Thyroid gland (tissue), 4 donors: Measurements from ENCODE around the gene RARG. TPM values are rescaled to one million over a fixed set of nuclear protein-coding genes. Genes with fewer than 3 reads are reported as not detected.
"Not testable (repeated sequence)": the region's sequence is repeated elsewhere in the genome, so short reads cannot be mapped to it uniquely, and the experiment has no call there.

ENCODE experiments used
- DNase-seq, 2 donors: peaks; one replicate each; pipeline ENCODE4 v3.0.0-alpha.2; 2019
- H3K27ac ChIP-seq, 3 donors: fragments of 200-600 bp; sonication (generic); 1 replicate in 2 of 3; 2 replicates in 1 of 3; pipeline ENCODE4 v1.5.1; 2016 to 2019; ENCODE audit warnings: mild to moderate bottlenecking in 1 of 3, moderate library complexity in 1 of 3
- H3K27me3 ChIP-seq: fragments of 200-600 bp; sonication (generic); one replicate; pipeline ENCODE4 v1.5.1; 2019
- H3K36me3 ChIP-seq, 2 donors: fragments of 200-600 bp; sonication (generic); one replicate each; pipeline ENCODE4 v1.5.1; 2016 to 2019
- H3K4me1 ChIP-seq, 2 donors: fragments of 200-600 bp; sonication (generic); one replicate each; pipeline ENCODE4 v1.5.1; 2017 to 2019
- H3K4me3 ChIP-seq, 3 donors: fragments of 200-600 bp; sonication (generic); replicated peaks in 1 of 3; 1 replicate in 2 of 3; 2 replicates in 1 of 3; pipeline ENCODE4 v1.5.1; 2016; ENCODE audit warnings: mild to moderate bottlenecking in 1 of 3
- H3K9me3 ChIP-seq: fragments of 200-600 bp; sonication (generic); one replicate; pipeline ENCODE4 v1.5.1; 2017
- POLR2A ChIP-seq, 2 donors: fragments of 450-650 bp; IDR thresholded peaks; one replicate each; pipeline ENCODE4 v1.6.1; 2017; ENCODE audit warnings: antibody characterized with exemption in 2 of 2, mild to moderate bottlenecking in 2 of 2, moderate library complexity in 1 of 2
- WGBS, 2 donors: methylation state at CpG; one replicate each; pipeline ENCODE4 v1.1.5; 2017; 5-methylcytosine and 5-hydroxymethylcytosine counted together
- intact Hi-C: fragments of 100-400 bp; cut with DNase I; formaldehyde crosslinking; loops from one replicate; pipeline ENCODE4 v1.15.1; 2023
- total RNA-seq, 4 donors: library from RNA; depleted of rRNA; stranded (reverse); fragments of >200 nt; gene quantifications; one replicate each; pipeline ENCODE4 v1.2.3, GENCODE V29; 2016
- TF ChIP-seq, protein P1 (sequence below), 6 experiments: fragments of 200-600 bp in 3 of 6; fragments of 450-650 bp in 3 of 6; sonication (generic) in 3 of 6; IDR thresholded peaks; one replicate each; pipeline ENCODE4 v1.5.1; 2016 to 2019; ENCODE audit warnings: antibody characterized with exemption in 6 of 6, mild to moderate bottlenecking in 2 of 6, inconsistent platforms in 1 of 6, moderate library complexity in 1 of 6

Gene RARG
- total RNA-seq, 4 donors from 2014 or later = 13.6 to 27.7 (median 23.8) TPM

DNA sequence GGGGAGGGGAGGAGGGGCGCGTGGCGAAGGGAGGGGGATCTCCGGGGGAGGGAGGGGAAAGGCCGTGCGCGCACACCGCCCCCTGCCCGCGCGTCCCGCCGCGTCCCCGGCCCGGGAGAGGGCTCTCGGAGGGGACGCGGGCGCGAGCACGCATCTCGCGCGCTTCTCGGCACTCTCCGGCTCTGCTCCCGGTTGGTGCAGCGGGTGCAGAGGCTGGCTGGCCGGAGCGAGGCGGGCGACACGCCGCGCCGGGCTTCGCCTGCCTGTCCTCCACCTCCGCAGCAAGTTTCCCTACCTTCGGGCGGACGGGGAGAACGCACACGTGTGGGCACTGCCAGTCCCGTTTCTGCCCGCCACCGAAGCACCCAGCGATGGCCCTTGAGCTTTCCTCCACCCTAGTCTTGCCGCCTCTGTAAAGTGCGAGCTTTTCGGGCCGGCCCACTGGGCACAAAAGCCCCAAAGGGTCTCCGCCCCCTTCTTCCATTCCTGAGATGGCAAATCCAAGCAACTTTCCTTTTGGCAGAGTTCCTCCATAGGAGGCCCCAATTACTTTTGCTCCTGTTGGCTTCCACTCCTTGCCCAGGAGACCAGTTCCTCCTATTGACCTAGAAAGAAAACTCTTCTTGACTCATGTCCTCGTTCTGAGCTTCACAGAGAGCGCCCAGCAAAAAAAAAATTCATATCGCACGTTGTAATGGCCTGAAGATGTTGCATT is 50.9 kb downstream of the RARG start:
- Histone ChIP-seq H3K36me3 (peaks cover 35 to 41% of the 10 kb centered on the region in 2 donors), H3K4me3 (peak overlapping the region; percentile 13 to 77 (median 52)), H3K9me3 (no peaks in the 10 kb centered on the region), H3K4me1 (peaks cover 22 to 28% of the 10 kb centered on the region in 2 donors), H3K27ac (peak overlapping the region; percentile 87 to 95 (median 93)), H3K27me3 (no peaks in the 10 kb centered on the region)
- peak; percentile 79 to 82 for DNase-seq
- intact Hi-C loops = no loop called here
- WGBS, 2 donors = 1 to 2% methylated on average over 18 to 22 of the region's 57 CpGs
- TF ChIP-seq, protein P1, sequence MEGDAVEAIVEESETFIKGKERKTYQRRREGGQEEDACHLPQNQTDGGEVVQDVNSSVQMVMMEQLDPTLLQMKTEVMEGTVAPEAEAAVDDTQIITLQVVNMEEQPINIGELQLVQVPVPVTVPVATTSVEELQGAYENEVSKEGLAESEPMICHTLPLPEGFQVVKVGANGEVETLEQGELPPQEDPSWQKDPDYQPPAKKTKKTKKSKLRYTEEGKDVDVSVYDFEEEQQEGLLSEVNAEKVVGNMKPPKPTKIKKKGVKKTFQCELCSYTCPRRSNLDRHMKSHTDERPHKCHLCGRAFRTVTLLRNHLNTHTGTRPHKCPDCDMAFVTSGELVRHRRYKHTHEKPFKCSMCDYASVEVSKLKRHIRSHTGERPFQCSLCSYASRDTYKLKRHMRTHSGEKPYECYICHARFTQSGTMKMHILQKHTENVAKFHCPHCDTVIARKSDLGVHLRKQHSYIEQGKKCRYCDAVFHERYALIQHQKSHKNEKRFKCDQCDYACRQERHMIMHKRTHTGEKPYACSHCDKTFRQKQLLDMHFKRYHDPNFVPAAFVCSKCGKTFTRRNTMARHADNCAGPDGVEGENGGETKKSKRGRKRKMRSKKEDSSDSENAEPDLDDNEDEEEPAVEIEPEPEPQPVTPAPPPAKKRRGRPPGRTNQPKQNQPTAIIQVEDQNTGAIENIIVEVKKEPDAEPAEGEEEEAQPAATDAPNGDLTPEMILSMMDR (IDR thresholded peaks at IDR 0.05) = no peak
- TF ChIP-seq POLR2A (IDR thresholded peaks at IDR 0.05) = no peak

GRCh38 chr12:53180220-53180930 is 51.6 kb downstream of the RARG start, which contains the start of the genes CSAD and ZNF740:
Gene CSAD (minus strand): TSS chr12:53180925. CDS start chr12:53173470, 7,455 bp downstream.
Gene ZNF740 (plus strand): TSS chr12:53180722. CDS start chr12:53181984, 1,262 bp downstream.
- WGBS, 2 donors = 0 to 1% methylated on average over 17 to 40 of the region's 70 CpGs
- TF ChIP-seq, protein P1 (IDR thresholded peaks at IDR 0.05) = no peak
- TF ChIP-seq POLR2A (IDR thresholded peaks at IDR 0.05) = peak in 1 of 2 donors; percentile 87
- Histone ChIP-seq H3K4me1 (peaks cover 22 to 28% of the 10 kb centered on the region in 2 donors), H3K27me3 (no peaks in the 10 kb centered on the region), H3K36me3 (peaks cover 28 to 33% of the 10 kb centered on the region in 2 donors), H3K27ac (peak within 1 kb of the TSS; percentile 87 to 95 (median 93)), H3K4me3 (peak within 1 kb of the TSS; percentile 13 to 77 (median 52)), H3K9me3 (no peaks in the 10 kb centered on the region)
- DNase-seq = peak; percentile 99
- intact Hi-C loops = no loop called here

DNA sequence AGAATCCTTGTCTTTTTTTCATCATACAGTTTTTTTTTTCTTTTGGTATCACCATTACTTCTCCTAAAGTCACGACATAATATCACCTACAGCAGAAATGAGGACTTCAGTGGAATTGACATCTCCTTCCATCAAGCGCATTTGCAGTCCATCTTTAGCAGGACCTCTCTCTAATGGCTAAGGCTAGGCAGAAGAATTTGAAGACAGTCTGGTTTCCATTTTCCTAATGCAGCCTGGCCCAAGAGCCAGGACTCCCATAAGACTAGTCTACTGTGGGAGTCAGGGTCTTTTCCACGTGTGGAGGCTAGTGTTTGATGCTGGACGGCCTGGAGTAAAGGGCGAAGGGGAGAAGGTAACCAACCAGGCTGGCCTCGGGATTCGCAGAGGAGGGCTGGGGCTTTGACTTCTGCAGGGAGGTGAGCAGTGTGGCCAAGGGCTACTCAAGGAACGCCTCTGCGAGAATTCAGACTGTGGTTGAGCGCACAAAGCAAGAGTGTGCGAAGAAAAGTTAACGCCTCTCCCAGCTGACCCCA is 52.3 kb downstream of the RARG start:
- DNase-seq = peak in 1 of 2 donors; percentile 44
- H3K4me1 ChIP-seq = peaks cover 22 to 28% of the 10 kb centered on the region in 2 donors
- 17 to 18% methylated on average over 12 of the region's 12 CpGs for WGBS, 2 donors

DNA sequence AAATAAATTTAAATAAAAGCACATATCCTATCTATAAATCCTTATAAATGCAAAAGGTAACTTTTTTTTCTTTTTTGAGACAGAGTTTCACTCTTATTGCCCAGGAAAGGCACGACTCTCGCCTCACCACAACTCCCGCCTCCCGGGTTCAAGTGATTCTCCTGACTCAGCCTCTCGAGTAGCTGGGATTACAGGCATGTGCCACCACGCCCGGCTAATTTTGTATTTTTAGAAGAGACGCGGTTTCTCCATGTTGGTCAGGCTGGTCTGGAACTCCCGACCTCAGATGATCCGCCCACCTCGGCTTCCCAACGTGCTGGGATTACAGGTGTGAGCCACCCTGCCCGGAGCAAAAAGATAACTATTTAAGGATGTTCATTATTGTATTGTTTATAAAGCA is 53.2 kb downstream of the RARG start:
- H3K27me3 ChIP-seq, H3K9me3 ChIP-seq, H3K4me3 ChIP-seq, DNase-seq, H3K27ac ChIP-seq, intact Hi-C loops: not testable (repeated sequence)
- 94 to 95% methylated on average over 14 of the region's 14 CpGs for WGBS, 2 donors
- H3K36me3 ChIP-seq = peaks cover 17 to 20% of the 10 kb centered on the region in 2 donors
- peaks cover 22 to 28% of the 10 kb centered on the region in 2 donors for H3K4me1 ChIP-seq

More for the DNA sequence above, 52.3 kb downstream of the RARG start:
- Histone ChIP-seq H3K9me3 (no peaks in the 10 kb centered on the region), H3K4me3 (peak overlapping the region in 2 of 3 donors; percentile 40 to 77), H3K27ac (peak overlapping the region; percentile 87 to 95 (median 93)), H3K36me3 (peaks cover 22 to 27% of the 10 kb centered on the region in 2 donors), H3K27me3 (no peaks in the 10 kb centered on the region)
- TF ChIP-seq, protein P1 (IDR thresholded peaks at IDR 0.05) = no peak
- TF ChIP-seq POLR2A (IDR thresholded peaks at IDR 0.05) = no peak
- intact Hi-C loops = no loop called here

DNA sequence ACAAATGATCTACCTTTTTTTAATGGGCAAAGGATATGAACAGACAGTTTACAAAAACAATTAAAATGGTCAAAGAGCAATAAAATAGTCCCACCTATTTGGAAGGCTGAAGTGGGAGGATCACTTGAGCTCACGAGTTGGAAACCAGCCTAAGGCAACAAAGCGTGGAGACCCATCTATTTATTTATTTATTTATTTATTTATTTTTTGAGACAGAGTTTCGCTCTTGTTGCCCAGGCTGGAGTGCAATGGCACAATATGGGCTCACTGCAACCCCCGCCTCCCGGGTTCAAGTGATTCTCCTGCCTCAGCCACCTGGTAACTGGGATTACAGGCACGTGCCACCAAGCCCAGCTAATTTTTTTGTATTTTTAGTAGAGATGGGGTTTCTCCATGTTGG is 54.6 kb downstream of the RARG start:
- 90 to 92% methylated on average over 6 of the region's 6 CpGs for WGBS, 2 donors
- H3K27ac ChIP-seq, intact Hi-C loops, DNase-seq, H3K4me3 ChIP-seq, H3K9me3 ChIP-seq, H3K27me3 ChIP-seq, H3K36me3 ChIP-seq: not testable (repeated sequence)
- peaks cover 13 to 16% of the 10 kb centered on the region in 2 donors for H3K4me1 ChIP-seq
